Occipital lobe (tissue), 2 donors: ENCODE measurements around the gene DNAI2. TPM values are rescaled to one million over a fixed set of nuclear protein-coding genes. Genes with fewer than 3 reads are reported as not detected.

ENCODE experiments used
- DNase-seq: peaks from one replicate; lab custom pipeline; 2025; lab: John Stamatoyannopoulos, UW
- total RNA-seq: library from RNA; depleted of rRNA; stranded (reverse); fragments of >200 nt; gene quantifications from one replicate; pipeline ENCODE4 v1.2.3, GENCODE V29; 2014

The DNAI2 gene
- total RNA-seq, 1 donor from 2014 or later, result not detected

DNA sequence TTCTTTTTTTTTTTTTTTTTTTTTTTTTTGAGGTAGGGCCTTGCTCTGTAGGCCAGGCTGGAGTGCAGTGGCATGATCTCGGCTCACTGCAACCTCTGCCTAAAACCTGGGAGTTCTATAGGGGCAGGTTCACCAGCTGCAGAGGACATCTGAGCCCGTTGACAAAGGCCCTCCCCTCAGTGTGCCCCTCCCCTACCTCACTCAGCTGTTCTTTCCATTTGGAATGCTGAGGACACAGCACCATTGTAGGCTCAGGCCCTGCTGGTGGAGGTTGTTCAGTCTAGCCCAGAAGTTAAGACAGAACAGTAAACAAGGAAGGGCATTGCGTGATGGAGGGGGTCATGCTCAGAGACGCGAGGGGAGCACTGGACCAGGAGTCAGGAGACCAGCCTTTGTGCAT is 30.1 kb downstream of the DNAI2 start:
- no peak for DNase-seq

DNA sequence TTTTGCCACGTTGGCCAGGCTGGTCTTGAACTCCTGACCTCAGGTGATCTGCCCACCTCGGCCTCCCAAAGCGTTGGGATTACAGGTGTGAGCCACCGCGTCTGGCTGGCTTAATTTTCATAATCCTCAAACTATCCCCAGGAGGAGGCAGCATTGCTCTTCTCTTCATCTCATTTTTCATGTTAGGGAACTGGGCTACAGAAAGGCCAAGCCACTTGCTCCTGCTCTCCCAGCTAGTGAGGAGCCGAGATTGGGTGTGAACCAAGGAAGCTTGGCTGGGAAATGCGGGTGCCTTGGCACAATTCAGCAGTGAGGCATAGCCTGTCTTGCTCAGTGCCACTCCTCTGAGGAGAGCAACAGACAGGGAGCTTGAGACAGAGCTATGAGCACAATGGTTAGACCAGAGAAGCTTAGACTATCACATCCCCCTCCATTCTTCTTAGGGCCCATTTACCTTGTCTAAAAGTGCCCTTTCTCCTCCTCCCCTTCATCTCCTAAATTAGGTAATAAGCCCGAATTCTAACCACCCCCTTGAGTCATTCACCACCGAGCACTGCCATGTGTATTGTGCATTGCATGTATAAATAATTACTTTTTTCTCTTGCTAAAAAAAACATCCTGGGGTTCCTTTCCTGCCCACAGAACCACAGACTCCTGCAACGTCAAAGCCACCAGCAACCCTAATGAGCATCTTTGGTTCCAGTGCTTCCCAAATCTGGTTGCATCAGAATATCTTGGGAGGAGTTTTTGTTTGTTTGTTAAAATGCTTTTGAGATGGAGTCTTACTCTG is 32.0 kb downstream of the DNAI2 start:
- DNase-seq, result no peak

DNA sequence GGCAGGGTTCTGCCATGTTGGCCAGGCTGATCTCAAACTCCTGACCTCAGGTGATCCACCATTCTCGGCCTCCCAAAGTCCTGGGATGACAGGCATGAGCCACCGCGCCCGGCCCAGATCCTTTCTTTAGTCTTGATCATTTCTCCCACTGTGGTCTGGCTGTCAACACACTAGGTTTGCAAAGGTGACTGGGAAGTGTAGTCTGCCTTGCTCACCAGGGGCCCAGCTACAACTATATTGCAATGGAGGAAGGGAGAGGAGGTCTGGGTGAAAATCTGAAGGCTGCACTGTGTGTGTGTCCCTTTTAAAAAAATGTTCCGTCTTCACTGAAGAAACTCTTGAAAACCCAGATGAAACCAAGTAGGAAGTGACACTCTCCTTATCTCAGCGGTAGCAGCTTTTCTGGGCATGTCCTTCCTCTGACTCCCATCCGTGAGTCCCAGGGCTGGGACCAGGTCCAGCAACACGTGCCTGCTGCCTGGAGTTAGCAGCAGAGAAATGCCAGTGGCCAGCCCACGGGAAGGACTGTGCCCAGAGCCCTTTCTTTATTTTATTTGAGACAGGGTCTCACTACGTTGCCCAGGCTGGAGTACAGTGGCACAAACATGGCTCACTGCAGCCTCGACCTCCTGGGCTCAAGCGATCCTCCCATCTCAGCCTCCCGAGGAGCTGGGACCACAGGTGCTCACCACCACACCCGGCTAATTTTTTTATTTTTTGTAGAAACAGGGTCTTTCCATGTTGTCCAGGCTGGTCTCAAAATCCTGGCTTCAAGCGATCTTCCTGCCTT is 34.1 kb downstream of the DNAI2 start:
- no peak for DNase-seq

DNA sequence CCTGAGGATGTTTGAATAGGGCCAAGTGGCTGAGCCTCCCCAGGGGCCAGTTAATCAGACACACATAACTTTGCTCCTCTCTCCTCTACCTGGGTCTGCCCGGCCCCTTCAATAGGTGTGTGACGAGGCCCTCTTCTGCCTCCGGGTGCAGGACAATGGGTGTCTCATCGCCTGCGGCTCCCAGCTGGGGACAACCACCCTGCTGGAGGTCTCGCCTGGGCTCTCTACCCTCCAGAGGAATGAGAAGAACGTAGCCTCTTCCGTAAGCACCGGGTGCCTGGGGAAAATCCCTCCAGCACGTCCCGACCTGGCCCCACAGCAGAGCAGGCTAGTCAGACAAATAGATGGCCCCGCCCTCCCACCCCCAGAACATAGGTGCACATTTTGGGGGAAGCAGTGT is 35.9 kb downstream of the DNAI2 start:
- no peak for DNase-seq

DNA sequence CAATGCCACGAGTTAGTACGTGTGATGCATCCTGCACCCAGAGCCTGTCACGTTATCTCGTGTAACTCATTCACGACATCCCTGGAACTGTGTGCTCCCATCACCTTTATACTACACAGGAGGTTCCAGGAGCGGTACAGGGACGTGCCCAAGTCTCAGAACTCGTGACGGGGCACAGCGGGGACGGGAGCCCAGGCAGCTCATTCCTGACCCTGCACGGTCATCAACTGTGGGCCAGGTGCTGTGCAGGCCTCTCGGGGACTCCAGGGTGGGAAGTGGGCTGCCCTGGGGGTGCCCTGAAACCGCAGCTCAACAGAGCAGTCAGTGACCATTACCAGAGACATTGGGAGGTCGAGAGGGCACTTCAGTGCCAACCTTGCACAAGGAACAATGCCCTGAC is 40.8 kb downstream of the DNAI2 start:
- DNase-seq, result no peak

DNA sequence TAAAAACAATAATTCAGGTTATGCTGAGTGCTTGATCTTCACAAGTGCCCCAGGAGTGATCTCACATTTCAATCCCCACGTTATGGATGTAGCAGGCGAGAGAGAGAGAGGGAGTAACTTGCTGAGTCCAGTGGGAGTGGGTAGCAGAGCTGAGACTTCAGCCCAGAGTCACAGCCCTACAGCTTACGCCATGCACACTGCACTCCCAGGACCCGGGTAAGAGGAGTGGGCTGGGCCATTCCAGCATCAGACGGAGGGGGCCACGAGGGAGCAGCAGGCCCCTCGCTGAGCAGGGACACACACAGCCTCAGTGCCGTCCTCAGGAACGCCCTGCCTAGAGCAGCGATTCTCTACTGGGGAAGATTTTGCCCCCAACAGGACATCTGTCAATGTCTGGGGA is 42.2 kb downstream of the DNAI2 start:
- DNase-seq, result no peak

DNA sequence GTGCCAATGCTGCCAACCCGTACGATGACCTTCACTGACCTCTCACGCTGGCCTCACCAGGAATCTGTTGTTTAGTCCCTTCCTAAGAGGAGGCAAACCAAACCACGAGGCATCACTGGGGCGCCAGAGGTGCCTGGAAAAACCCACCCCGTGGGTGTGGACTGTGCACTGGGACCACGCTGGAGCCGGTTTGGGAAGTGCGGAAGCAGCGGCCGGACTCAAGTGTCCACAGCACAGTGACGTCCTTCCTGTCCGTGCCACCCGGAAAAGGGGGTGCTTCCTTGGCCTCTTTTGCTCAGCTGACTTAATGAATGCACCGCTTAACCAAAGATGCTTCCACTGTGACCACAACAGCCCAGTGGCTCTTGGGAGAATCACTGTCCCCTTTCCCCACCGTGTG is 43.0 kb downstream of the DNAI2 start:
- no peak for DNase-seq

DNA sequence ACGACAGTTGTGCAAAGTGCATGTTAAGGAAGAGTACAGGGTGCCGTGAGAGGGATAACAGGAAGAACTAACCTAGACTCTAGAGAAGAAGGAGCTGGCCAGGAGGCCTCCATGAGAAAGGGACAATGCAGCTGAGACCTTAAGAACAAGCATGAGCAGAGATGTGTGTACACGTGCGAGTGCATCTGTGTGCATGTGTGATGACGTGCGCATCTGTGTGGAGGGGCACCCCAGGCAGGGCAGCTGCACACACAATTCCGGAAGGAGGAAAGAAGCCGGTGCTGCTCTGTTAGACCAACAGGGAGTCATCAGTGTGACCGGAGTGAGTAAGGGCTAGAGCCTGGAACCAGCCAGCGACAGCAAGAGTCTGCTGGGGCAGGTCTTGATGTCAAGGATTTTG is 44.4 kb downstream of the DNAI2 start:
- no peak for DNase-seq

DNA sequence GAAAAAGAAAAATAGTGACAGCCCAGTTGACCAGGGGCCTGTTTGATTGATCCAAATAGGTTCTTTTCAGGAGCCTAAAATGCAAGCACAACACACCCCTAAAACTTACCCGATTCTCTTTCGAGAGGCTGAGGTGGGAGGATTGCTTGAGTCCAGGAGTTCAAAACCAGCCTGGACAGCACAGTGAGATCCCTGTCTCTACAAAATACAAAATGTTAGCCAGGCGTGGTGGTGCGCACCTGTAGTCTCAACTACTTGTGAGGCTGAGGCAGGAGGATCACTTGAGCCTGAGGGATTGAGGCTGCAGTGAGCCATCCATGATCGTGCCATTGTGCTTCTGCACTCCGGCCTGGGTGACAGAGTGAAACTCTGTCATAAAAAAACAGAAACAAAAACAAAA is 50.5 kb downstream of the DNAI2 start:
- no peak for DNase-seq

DNA sequence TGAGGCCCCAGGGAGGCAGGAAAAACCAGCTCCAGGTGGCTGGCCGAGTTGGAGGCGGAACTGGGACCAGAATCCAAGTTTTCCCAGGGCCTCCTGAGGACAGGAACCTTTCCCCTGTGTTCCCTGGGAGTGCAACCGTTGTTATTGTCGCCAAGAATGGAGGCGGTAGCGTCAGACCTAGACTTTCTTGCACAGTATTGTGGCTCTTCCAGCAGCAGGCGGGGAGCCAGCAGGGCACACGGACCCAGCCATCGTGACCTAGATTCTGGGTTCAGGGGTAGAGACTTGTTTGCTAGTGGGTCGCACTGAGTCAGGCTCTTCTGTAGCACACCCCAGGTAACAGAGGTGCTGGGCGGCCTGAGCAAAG is 51.3 kb downstream of the DNAI2 start:
- no peak for DNase-seq

DNA sequence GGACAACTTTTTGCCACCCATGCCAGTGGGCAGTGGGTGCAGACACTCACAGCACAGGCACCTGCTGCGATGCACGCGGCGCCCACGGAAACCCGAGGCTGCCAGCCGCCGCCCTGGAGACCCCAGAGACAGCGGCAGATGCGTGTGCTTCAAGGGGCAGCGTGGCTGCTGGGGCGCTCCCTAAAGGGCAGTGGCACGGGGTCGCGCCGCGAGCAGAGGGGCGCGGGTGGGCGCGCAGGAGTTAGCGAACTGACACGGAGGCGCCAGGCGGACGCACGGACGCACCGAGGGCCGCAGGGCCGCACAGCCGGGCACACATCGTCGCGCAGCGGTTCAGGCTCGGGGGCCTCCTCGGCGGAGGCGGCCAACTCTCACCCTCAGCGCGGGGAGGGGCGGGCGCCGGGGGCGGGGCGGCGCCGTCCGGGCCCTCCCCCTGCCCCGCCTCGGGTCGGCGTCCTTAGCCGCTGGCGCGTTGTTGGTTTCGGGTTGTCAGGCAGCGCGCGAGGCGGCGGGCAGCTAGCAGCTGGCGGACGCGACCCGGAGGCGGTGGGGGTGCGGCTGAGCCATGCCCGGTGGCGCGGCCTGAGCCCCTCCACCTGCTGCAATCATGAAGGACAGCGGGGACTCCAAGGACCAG is 51.8 kb downstream of the DNAI2 start, which contains the start of gene KIF19:
Gene KIF19, plus strand, starts transcription at position 484 of the 637 bp plus-strand sequence. Its CDS starts 124 bp downstream, at position 608.
- DNase-seq, result no peak

DNA sequence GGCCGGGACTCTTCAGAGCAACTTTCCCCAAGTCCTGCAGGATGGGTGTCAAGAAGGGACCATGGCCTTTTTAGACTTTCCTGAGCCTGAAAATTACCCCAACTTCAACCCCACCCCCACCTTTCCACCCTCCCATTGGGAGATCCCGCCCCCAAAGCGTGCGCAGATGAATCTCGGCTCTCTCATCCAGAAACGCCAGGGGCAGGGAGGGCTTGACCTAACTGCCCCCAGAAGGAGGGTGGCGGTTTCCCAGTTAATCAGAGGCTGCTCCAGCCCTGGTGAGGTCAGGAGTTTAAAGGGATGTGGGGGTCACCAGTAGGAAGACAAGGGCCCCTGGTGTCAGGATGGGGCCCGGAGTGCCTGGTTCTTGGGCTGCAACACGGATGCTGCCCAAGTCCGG is 52.5 kb downstream of the DNAI2 start:
- no peak for DNase-seq

DNA sequence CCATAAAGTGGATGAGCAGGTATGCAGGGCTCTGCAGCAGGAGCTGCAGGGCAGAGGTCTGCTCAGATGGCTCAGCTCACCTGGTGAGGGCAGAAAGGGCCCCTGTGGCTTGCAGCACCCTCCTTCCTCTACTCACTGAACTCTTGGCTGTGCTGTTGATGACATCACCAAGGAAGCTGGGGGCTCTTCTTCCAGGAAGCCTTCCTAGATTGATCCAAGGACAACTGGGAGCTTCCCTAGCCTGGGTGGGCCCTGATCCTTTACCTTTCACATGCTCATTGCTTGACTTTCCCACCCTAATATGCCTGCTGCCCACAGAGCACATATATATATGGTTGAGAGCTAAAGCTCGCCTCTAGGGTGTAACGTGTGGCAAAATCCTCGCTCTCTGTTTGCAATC is 54.5 kb downstream of the DNAI2 start:
- no peak for DNase-seq

DNA sequence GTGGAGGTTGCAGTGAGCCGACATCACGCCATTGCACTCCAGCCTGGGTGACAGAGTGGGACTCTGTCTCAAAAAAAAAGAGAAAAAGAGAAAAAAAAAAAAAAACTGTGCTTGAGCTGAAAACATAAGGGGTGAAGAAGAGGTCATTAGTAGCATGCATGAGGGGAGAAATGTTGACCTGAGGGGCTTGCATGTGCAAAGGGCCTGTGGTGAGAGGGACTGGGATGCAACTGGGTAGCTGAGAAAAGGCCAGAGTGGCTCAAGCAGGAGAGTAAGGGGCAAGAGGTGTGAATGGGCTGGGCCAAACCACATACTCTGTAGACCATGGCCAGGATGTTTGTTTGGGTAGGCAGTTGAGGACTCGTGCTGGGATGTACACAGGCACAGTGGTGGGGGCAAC is 55.3 kb downstream of the DNAI2 start:
- no peak for DNase-seq

DNA sequence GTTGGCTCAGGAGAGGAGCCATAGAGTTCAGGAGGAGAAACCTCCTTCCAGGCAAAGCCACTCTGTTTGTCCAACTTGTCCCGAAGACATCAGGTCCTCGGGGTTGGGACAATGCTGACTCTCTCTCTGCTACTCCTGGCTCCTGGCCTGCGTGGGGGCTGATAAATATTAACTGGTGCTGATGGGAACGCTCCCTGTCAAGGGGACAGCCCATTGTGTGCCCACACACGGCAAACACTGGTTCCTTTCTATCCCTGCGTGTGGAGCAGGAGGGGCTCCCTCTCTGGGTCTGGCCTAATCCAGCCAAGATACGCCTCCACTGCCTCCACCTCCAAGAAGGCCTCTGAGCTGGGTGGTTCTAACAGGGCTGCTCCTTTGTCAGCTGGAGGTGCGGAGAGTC is 56.4 kb downstream of the DNAI2 start:
- DNase-seq, result peak; percentile 72

DNA sequence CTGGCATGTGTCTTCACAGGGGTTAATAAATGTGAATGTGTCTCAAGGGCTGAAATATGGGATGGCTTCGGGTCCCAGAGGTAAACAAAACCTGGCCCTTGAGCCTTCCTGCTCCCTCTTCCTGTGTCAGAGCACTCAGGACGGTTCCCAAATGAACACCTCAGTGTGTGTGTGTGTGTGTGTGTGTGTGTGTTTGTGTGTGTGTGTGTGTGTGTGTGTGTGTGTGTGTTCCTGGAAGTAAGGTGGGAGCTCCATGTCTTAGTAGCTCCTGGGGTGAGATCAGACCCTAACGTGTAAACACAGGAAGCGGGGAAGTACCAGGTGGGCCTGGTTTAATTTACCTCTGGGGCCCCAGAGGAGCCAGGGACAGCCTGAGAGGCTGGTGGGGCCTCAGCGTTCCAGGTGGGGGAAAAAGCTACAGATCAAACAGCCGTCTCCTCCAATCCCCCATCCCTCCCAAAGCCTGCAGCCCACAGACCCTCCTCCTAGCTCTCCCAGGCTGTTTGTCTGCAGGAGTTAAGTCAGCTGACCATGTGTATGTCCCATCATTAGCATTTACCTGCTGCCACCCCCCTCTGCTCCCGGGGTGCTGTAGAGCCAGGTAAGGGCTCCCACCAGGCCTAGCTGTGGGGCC is 58.1 kb downstream of the DNAI2 start:
- no peak for DNase-seq

DNA sequence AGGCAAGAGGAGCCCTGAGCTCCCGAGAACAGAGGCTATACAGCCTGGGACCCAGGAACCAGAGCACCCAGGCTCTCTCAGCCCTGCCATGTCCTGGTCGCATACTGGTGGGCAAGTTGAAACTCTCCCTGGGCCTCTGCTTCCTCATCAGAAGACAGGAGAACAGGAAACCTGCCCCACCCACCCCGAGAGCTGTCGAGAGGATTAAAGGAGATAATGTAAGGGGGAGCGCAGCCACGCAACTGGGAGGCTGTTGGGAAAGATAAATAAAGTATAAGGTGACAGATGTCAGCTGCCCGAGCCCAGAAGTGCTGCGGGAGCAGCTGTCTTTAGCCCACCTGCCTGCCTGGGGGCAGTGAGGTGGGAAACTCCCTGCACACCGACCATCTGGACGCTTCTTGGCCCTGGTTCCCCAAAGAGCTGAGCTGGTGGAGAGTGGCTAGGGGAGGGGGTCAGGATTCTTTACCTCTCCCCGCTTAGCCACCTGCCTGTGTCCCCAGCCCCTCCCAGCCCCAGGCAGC is 58.8 kb downstream of the DNAI2 start:
- no peak for DNase-seq

DNA sequence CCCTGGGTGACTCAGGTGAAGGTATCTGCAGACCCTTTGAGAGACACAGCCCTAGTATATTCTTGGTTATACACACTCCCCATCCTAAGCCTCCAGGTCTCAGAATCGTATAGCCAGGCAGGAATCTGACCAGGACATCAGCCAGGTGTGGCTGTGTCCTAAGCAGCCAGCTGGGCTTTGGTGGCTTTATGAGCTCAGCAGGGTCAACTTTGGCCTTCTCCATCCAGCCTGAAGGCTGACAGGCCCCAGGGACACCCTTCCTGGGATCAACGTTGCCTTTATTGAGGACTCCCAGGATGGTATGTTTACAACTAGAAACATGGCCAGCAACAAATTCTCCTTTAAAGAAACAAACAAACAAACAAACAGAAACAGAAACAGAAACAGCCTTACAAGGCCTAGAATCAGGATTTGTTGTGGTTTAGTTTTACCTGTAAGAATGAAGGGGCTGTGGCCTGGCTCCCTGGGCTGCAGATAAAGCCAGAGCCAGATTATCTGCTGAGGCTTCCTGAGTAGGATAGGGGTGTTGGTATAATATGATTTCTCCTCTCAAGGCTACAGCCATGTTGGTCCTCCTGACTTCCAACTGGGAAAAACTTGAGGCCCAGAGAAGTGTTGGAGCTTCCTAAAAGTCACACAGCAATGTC is 60.5 kb downstream of the DNAI2 start:
- no peak for DNase-seq

DNA sequence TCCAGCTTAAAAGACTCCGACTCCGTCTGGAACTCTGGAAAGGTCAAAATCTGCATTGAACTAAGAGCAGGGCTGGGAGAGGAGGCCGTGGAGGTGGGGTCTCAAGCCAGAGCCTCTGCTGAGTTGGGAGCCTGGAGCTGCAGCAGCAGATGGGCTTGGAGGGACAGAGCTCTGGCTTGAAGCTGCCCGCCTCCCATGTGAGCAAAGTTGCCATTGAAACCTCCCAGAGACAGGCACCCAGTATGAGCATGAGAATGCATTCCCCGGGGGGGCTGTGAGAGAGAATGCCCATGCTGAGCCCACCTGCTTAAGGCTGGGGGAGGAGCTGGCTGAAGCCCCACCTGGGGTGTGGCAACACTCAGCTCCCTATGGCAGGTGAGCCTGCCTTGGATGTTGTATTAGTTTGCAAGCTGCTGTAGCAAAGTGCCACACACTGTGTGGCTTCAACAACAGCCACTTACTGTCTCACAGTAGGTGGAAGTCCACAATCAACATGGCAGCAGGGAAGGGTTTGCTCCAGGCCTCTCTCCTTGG is 61.6 kb downstream of the DNAI2 start:
- DNase-seq, result no peak

DNA sequence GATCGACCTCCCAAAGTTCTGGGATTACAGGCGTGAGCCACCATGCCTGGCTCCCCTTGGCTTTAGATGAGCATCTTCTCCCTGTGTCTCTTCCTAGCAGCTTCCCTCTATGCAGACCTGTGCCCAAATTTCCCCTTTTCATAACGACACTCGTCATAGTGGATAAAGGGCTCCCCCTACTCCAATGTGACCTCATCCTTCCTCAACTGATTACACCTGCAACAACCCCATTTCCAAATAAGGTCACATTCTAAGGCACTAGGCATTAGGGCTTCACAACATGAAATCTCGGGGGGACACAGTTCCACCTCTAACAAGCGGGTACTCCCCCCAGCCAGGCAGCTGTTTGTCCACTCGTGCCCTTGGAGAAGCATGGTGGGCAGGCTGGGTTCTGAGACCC is 62.3 kb downstream of the DNAI2 start:
- no peak for DNase-seq
